Subcutaneous abdominal adipose tissue (tissue), 5 donors: ENCODE results near the gene KRTAP5-7.

ENCODE experiments used
- H3K27ac ChIP-seq: one replicate; pipeline ENCODE4 v1.7.0; 2013; ENCODE audit warnings: low read depth, mild to moderate bottlenecking, inconsistent platforms, low read length, moderate library complexity
- H3K27me3 ChIP-seq, 5 donors: one replicate each; pipeline ENCODE4 v1.7.0; 2013; ENCODE audit warnings: low read length in 5 of 5, inconsistent platforms in 1 of 5; ENCODE audit not compliant: control insufficient read depth in 5 of 5, insufficient read depth in 4 of 5
- H3K36me3 ChIP-seq, 5 donors: one replicate each; pipeline ENCODE4 v1.7.0; 2013; ENCODE audit warnings: low read length in 5 of 5; ENCODE audit not compliant: control insufficient read depth in 5 of 5, insufficient read depth in 5 of 5
- H3K4me1 ChIP-seq, 5 donors: one replicate each; pipeline ENCODE4 v1.7.0; 2013; ENCODE audit warnings: low read length in 5 of 5, mild to moderate bottlenecking in 3 of 5, moderate library complexity in 1 of 5; ENCODE audit not compliant: control insufficient read depth in 5 of 5, insufficient read depth in 5 of 5
- H3K4me3 ChIP-seq, 5 donors: one replicate each; pipeline ENCODE4 v1.7.0; 2013; ENCODE audit warnings: low read length in 5 of 5, low read depth in 1 of 5
- H3K9ac ChIP-seq, 5 donors: one replicate each; pipeline ENCODE4 v1.7.0; 2013; ENCODE audit warnings: low read length in 5 of 5, mild to moderate bottlenecking in 4 of 5, moderate library complexity in 3 of 5
- H3K9me3 ChIP-seq, 5 donors: one replicate each; pipeline ENCODE4 v1.7.0; 2013; ENCODE audit warnings: low read length in 5 of 5; ENCODE audit not compliant: control insufficient read depth in 5 of 5
- donor health status: healthy.
- donor health status: healthy.
- donor health status: healthy.
- donor health status: healthy.
- donor health status: healthy.

Gene KRTAP5-7

GRCh38 chr11:71504531-71504930 is 22.5 kb upstream of the KRTAP5-7 start:
- Histone ChIP-seq H3K4me3 (no peak overlapping the region), H3K9me3 (peaks cover 0 to 7% (median 3%) of the 10 kb centered on the region in 5 donors), H3K27me3 (no peaks in the 10 kb centered on the region), H3K36me3 (peaks cover 0 to 56% (median 37%) of the 10 kb centered on the region in 5 donors), H3K9ac (no peak overlapping the region), H3K27ac (no peak overlapping the region), H3K4me1 (peaks cover 2 to 22% (median 11%) of the 10 kb centered on the region in 5 donors)

GRCh38 chr11:71505001-71505400 is 22.1 kb upstream of the KRTAP5-7 start:
- Histone ChIP-seq H3K27ac (no peak overlapping the region), H3K9ac (no peak overlapping the region), H3K4me1 (peaks cover 2 to 20% (median 11%) of the 10 kb centered on the region in 5 donors), H3K36me3 (peaks cover 0 to 52% (median 33%) of the 10 kb centered on the region in 5 donors), H3K9me3 (peaks cover 3 to 10% (median 4%) of the 10 kb centered on the region in 5 donors), H3K4me3 (no peak overlapping the region), H3K27me3 (no peaks in the 10 kb centered on the region)

- Histone ChIP-seq H3K27me3 (no peaks in the 10 kb centered on the region), H3K9ac (no peak overlapping the region), H3K36me3 (peaks cover 0 to 44% (median 26%) of the 10 kb centered on the region in 5 donors), H3K27ac (no peak overlapping the region), H3K4me1 (peaks cover 0 to 13% (median 3%) of the 10 kb centered on the region in 5 donors), H3K9me3 (peaks cover 6 to 17% (median 11%) of the 10 kb centered on the region in 5 donors), H3K4me3 (no peak overlapping the region)
Measured at GRCh38 chr11:71505781-71506180, 21.3 kb upstream of the KRTAP5-7 start.

- H3K27ac ChIP-seq = no peak overlapping the region
- H3K27me3 ChIP-seq = no peaks in the 10 kb centered on the region
- H3K9ac ChIP-seq = no peak overlapping the region
- peaks cover 0 to 31% (median 13%) of the 10 kb centered on the region in 5 donors for H3K36me3 ChIP-seq
- H3K4me3 ChIP-seq = no peak overlapping the region
- peaks cover 6 to 17% (median 12%) of the 10 kb centered on the region in 5 donors for H3K9me3 ChIP-seq
- H3K4me1 ChIP-seq = peaks cover 0 to 10% (median 0%) of the 10 kb centered on the region in 5 donors
Measured at GRCh38 chr11:71507102-71507501, 20.0 kb upstream of the KRTAP5-7 start.

GRCh38 chr11:71518506-71519471 is 8.3 kb upstream of the KRTAP5-7 start:
- H3K36me3 ChIP-seq = peaks cover 0 to 7% (median 0%) of the 10 kb centered on the region in 5 donors
- H3K4me1 ChIP-seq = no peaks in the 10 kb centered on the region
- H3K4me3 ChIP-seq = no peak overlapping the region
- H3K9me3 ChIP-seq = peaks cover 0 to 3% (median 0%) of the 10 kb centered on the region in 5 donors
- H3K9ac ChIP-seq = no peak overlapping the region
- no peaks in the 10 kb centered on the region for H3K27me3 ChIP-seq
- no peak overlapping the region for H3K27ac ChIP-seq

GRCh38 chr11:71519546-71519945 is 7.5 kb upstream of the KRTAP5-7 start:
- no peak overlapping the region for H3K27ac ChIP-seq
- H3K9me3 ChIP-seq = peaks cover 0 to 3% (median 0%) of the 10 kb centered on the region in 5 donors
- H3K36me3 ChIP-seq = peaks cover 0 to 7% (median 0%) of the 10 kb centered on the region in 5 donors
- H3K4me1 ChIP-seq = no peaks in the 10 kb centered on the region
- no peak overlapping the region for H3K9ac ChIP-seq
- no peak overlapping the region for H3K4me3 ChIP-seq
- no peaks in the 10 kb centered on the region for H3K27me3 ChIP-seq

- H3K9me3 ChIP-seq = peaks cover 0 to 3% (median 0%) of the 10 kb centered on the region in 5 donors
- H3K9ac ChIP-seq = no peak overlapping the region
- no peak overlapping the region for H3K27ac ChIP-seq
- no peak overlapping the region for H3K4me3 ChIP-seq
- H3K4me1 ChIP-seq = no peaks in the 10 kb centered on the region
- H3K27me3 ChIP-seq = no peaks in the 10 kb centered on the region
- peaks cover 0 to 7% (median 0%) of the 10 kb centered on the region in 5 donors for H3K36me3 ChIP-seq
Measured at GRCh38 chr11:71525188-71525937, 1.7 kb upstream of the KRTAP5-7 start.

- no peaks in the 10 kb centered on the region for H3K27me3 ChIP-seq
- no peak overlapping the region for H3K27ac ChIP-seq
- no peaks in the 10 kb centered on the region for H3K4me1 ChIP-seq
- H3K36me3 ChIP-seq = peaks cover 0 to 7% (median 0%) of the 10 kb centered on the region in 5 donors
- H3K9me3 ChIP-seq = peaks cover 0 to 3% (median 0%) of the 10 kb centered on the region in 5 donors
- no peak overlapping the region for H3K9ac ChIP-seq
- H3K4me3 ChIP-seq = no peak overlapping the region
Measured at GRCh38 chr11:71525938-71526495, 1.1 kb upstream of the KRTAP5-7 start.

- Histone ChIP-seq H3K9ac (no peak overlapping the region), H3K27ac (no peak overlapping the region), H3K4me3 (no peak overlapping the region), H3K4me1 (no peaks in the 10 kb centered on the region), H3K27me3 (no peaks in the 10 kb centered on the region), H3K36me3 (no peaks in the 10 kb centered on the region), H3K9me3 (peaks cover 0 to 3% (median 0%) of the 10 kb centered on the region in 5 donors)
Measured at GRCh38 chr11:71527576-71528210, 626 bp downstream of the KRTAP5-7 start.
